Measurements from ENCODE around the gene SNED1.

SNED1 gene

DNA sequence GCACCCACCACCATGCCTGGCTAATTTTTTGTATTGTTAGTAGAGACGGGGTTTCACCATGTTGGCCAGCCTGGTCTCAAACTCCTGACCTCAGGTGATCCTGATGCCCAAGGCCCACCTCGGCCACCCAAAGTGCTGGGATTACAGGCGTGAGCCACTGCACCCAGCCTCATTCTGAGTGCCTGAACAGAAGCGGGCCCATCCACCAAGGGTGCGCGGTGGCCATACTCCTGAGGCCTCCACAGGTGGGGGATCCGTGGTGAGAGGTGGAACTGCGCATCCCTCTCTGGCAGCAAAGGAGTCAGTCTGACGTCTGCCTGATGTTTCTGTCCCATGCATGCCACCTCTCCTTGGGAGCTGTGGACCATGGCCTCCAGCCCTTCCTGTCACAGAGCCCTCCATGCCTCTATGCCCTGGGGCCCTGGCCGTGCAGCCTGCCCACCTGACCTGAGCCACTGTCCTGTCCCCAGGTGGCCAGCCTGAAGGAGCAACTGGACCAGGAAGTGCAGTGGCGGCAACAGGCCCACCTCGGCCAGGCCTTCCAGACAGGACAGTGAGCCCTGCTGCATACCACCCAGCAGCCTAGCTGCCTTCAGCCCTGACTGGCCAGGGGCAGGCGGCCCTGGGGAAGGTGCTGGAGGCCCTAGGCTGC, 7.6 kb upstream of the SNED1 start:
- Histone ChIP-seq H3K4me3 (replicated peaks; ENCODE audit: insufficient read depth, low read length) (no peak overlapping the region), H3K27ac (replicated peaks) (no peak overlapping the region), H3K27me3 (ENCODE audit: insufficient read depth, poor library complexity, severe bottlenecking) (no peaks in the 10 kb centered on the region)
- DNase-seq (ENCODE audit: low read depth in 1 of 2, low spot score in 1 of 2) = no peak
- TF ChIP-seq REST (IDR thresholded peaks at IDR 0.05; ENCODE audit: insufficient replicate concordance, low read depth) (no peak), SPI1 (IDR thresholded peaks at IDR 0.05; ENCODE audit: borderline replicate concordance, low read depth) (no peak), GABPA (IDR thresholded peaks at IDR 0.05; ENCODE audit: low read depth) (no peak), CTCF (IDR thresholded peaks at IDR 0.05; ENCODE audit: insufficient read depth, low read length) (no peak), POLR2AphosphoS5 (IDR thresholded peaks at IDR 0.05; ENCODE audit: low read depth) (no peak)

GRCh38 chr2:240991378-240992263, 6.8 kb upstream of the SNED1 start:
- Histone ChIP-seq H3K4me3 (replicated peaks; ENCODE audit: insufficient read depth, low read length) (no peak overlapping the region), H3K27ac (replicated peaks) (no peak overlapping the region), H3K27me3 (ENCODE audit: insufficient read depth, poor library complexity, severe bottlenecking) (no peaks in the 10 kb centered on the region)
- TF ChIP-seq GABPA (IDR thresholded peaks at IDR 0.05; ENCODE audit: low read depth) (no peak), REST (IDR thresholded peaks at IDR 0.05; ENCODE audit: insufficient replicate concordance, low read depth) (no peak), CTCF (IDR thresholded peaks at IDR 0.05; ENCODE audit: insufficient read depth, low read length) (no peak), SPI1 (IDR thresholded peaks at IDR 0.05; ENCODE audit: borderline replicate concordance, low read depth) (no peak), POLR2AphosphoS5 (IDR thresholded peaks at IDR 0.05; ENCODE audit: low read depth) (no peak)
- no peak for DNase-seq (ENCODE audit: low read depth in 1 of 2, low spot score in 1 of 2)

GRCh38 chr2:240992572-240993291, 5.7 kb upstream of the SNED1 start:
- TF ChIP-seq REST (IDR thresholded peaks at IDR 0.05; ENCODE audit: insufficient replicate concordance, low read depth) = no peak
- no peak for TF ChIP-seq SPI1 (IDR thresholded peaks at IDR 0.05; ENCODE audit: borderline replicate concordance, low read depth)
- no peak for TF ChIP-seq CTCF (IDR thresholded peaks at IDR 0.05; ENCODE audit: insufficient read depth, low read length)
- TF ChIP-seq POLR2AphosphoS5 (IDR thresholded peaks at IDR 0.05; ENCODE audit: low read depth) = no peak
- TF ChIP-seq GABPA (IDR thresholded peaks at IDR 0.05; ENCODE audit: low read depth) = no peak
- Histone ChIP-seq H3K27me3 (ENCODE audit: insufficient read depth, poor library complexity, severe bottlenecking) (peaks cover 2% of the 10 kb centered on the region), H3K27ac (replicated peaks) (no peak overlapping the region), H3K4me3 (replicated peaks; ENCODE audit: insufficient read depth, low read length) (no peak overlapping the region)
- DNase-seq (ENCODE audit: low read depth in 1 of 2, low spot score in 1 of 2) = no peak
